Activated naive CD8-positive, alpha-beta T cell treated with anti-CD3 and anti-CD28 coated beads, Interleukin-2, amount 50 U/mL, for 24 hours (primary cell): Measurements from ENCODE around the gene LCE6A.

Experiments used
- ATAC-seq: fragments of 150-1000 bp; cut with Tn5 transposase; one replicate; pipeline ENCODE4 v1.10.0; 2021
- DNase-seq: peaks from one replicate; pipeline ENCODE4 v3.0.0; 2021
- H3K27ac Mint-ChIP-seq: one replicate; pipeline ENCODE4 v1.8.0; 2021; ENCODE audit warnings: mild to moderate bottlenecking, mixed read lengths
- H3K27me3 Mint-ChIP-seq: one replicate; pipeline ENCODE4 v1.8.0; 2021; ENCODE audit warnings: mixed read lengths
- H3K36me3 Mint-ChIP-seq: one replicate; pipeline ENCODE4 v1.8.0; 2021; ENCODE audit warnings: low read depth, mixed read lengths
- H3K4me1 Mint-ChIP-seq: one replicate; pipeline ENCODE4 v1.8.0; 2021; ENCODE audit warnings: mixed read lengths
- H3K4me3 Mint-ChIP-seq: one replicate; pipeline ENCODE4 v1.8.0; 2021; ENCODE audit warnings: mild to moderate bottlenecking, moderate library complexity, mixed read lengths
- H3K9me3 Mint-ChIP-seq: one replicate; pipeline ENCODE4 v1.8.0; 2021; ENCODE audit warnings: mixed read lengths

LCE6A gene

GRCh38 chr1:152861374-152861773, 18.7 kb downstream of the LCE6A start:
- Mint-ChIP-seq H3K4me3 (no peak overlapping the region), H3K27me3 (peaks cover 11% of the 10 kb centered on the region)

DNA sequence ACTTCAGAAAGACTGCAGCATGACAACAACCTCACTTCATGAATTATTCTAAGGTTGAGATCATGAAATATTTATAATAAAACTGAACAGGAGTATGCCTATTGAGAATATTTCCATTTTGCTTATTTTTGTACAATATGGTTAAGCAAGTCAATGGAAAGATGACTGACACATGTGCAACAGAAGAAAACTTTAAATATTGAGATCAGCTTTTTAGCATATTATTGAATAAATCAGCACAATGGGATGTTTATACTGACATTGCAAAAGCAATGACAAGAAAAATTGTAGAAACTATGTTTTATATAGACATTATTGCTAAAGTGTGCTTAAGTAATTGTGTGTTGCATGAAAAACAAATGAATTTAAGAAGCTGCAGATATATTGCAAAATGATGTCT, 21.8 kb downstream of the LCE6A start:
- ATAC-seq, result no peak

More at GRCh38 chr1:152861374-152861773, 18.7 kb downstream of the LCE6A start:
- H3K36me3 Mint-ChIP-seq, result no peaks in the 10 kb centered on the region
- H3K27ac Mint-ChIP-seq, result no peak overlapping the region
- H3K9me3 Mint-ChIP-seq, result no peaks in the 10 kb centered on the region
- DNase-seq (no peak), ATAC-seq (no peak)
- H3K4me1 Mint-ChIP-seq, result no peaks in the 10 kb centered on the region

DNA sequence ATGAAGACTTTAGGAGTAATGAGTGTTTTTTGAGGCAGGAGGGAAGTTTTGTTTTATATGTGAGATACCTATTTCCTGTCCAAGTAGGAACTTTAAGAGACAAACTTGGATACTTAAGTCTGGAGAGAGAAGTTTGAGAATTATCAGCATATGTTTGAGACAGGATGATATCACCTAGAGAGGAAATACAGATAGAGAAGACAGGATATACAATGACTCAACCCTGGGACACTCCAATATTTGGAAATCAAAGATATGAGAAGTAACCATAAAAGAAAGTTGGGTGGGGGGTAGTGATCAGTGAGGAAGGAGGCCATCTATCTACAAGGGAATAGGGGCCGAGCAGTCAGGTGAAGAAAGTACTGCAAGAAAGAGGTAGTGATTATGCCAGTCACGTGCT, 23.7 kb downstream of the LCE6A start:
- DNase-seq, result no peak
- H3K27me3 Mint-ChIP-seq, result peaks cover 1% of the 10 kb centered on the region
- H3K27ac Mint-ChIP-seq, result no peak overlapping the region
- no peaks in the 10 kb centered on the region for H3K4me1 Mint-ChIP-seq
- H3K36me3 Mint-ChIP-seq, result no peaks in the 10 kb centered on the region
- no peak overlapping the region for H3K4me3 Mint-ChIP-seq
- no peak for ATAC-seq
- no peaks in the 10 kb centered on the region for H3K9me3 Mint-ChIP-seq

More for the DNA sequence above, 21.8 kb downstream of the LCE6A start:
- Mint-ChIP-seq H3K4me1 (no peaks in the 10 kb centered on the region), H3K27ac (no peak overlapping the region), H3K27me3 (peaks cover 4% of the 10 kb centered on the region), H3K9me3 (no peaks in the 10 kb centered on the region), H3K36me3 (no peaks in the 10 kb centered on the region), H3K4me3 (no peak overlapping the region)
- DNase-seq, result no peak

GRCh38 chr1:152869808-152870419, 27.3 kb downstream of the LCE6A start:
- no peaks in the 10 kb centered on the region for H3K4me1 Mint-ChIP-seq
- peaks cover 5% of the 10 kb centered on the region for H3K27me3 Mint-ChIP-seq
- H3K4me3 Mint-ChIP-seq, result no peak overlapping the region
- no peak overlapping the region for H3K27ac Mint-ChIP-seq
- no peaks in the 10 kb centered on the region for H3K9me3 Mint-ChIP-seq
- ATAC-seq (no peak), DNase-seq (peak; percentile 63)
- no peaks in the 10 kb centered on the region for H3K36me3 Mint-ChIP-seq

GRCh38 chr1:152870831-152871730, 28.4 kb downstream of the LCE6A start:
- Mint-ChIP-seq H3K36me3 (no peaks in the 10 kb centered on the region), H3K9me3 (no peaks in the 10 kb centered on the region), H3K27ac (no peak overlapping the region), H3K4me3 (no peak overlapping the region), H3K27me3 (peaks cover 14% of the 10 kb centered on the region), H3K4me1 (no peaks in the 10 kb centered on the region)
- ATAC-seq, result no peak
- DNase-seq, result no peak

- no peaks in the 10 kb centered on the region for H3K36me3 Mint-ChIP-seq
- H3K4me3 Mint-ChIP-seq, result no peak overlapping the region
Observed at GRCh38 chr1:152871731-152872126, 29.1 kb downstream of the LCE6A start.

DNA sequence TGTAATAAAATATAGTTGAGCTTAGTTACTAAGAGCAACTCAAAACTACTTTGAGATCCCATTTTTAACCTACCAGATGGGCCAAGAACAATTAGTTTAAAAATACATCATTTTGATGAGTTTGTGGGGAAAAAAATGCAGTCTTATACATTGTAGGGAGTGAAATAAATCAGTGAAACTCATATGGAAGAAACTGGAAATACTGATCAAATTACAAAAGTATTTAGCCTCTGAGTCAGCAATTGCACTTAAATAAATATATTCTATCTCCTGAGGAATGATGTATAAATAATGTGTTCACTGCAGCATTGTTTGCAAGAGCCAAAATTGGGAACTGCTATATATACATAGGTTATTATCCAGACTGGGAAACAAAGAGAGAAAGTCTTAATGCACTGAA, 30.8 kb downstream of the LCE6A start:
- Mint-ChIP-seq H3K4me3 (no peak overlapping the region), H3K27me3 (peaks cover 22% of the 10 kb centered on the region), H3K36me3 (no peaks in the 10 kb centered on the region), H3K9me3 (no peaks in the 10 kb centered on the region), H3K27ac (no peak overlapping the region), H3K4me1 (no peaks in the 10 kb centered on the region)
- DNase-seq, result no peak
- ATAC-seq, result no peak

More at GRCh38 chr1:152871731-152872126, 29.1 kb downstream of the LCE6A start:
- H3K9me3 Mint-ChIP-seq, result no peaks in the 10 kb centered on the region
- H3K27ac Mint-ChIP-seq, result no peak overlapping the region
- H3K4me1 Mint-ChIP-seq, result no peaks in the 10 kb centered on the region
- ATAC-seq, result no peak
- DNase-seq, result no peak
- H3K27me3 Mint-ChIP-seq, result peaks cover 14% of the 10 kb centered on the region

GRCh38 chr1:152876827-152877226, 34.2 kb downstream of the LCE6A start:
- H3K27me3 Mint-ChIP-seq, result peaks cover 27% of the 10 kb centered on the region
- no peak overlapping the region for H3K4me3 Mint-ChIP-seq
- H3K36me3 Mint-ChIP-seq, result no peaks in the 10 kb centered on the region
- no peak for DNase-seq
- no peaks in the 10 kb centered on the region for H3K9me3 Mint-ChIP-seq
- ATAC-seq, result no peak
- no peak overlapping the region for H3K27ac Mint-ChIP-seq
- no peaks in the 10 kb centered on the region for H3K4me1 Mint-ChIP-seq

DNA sequence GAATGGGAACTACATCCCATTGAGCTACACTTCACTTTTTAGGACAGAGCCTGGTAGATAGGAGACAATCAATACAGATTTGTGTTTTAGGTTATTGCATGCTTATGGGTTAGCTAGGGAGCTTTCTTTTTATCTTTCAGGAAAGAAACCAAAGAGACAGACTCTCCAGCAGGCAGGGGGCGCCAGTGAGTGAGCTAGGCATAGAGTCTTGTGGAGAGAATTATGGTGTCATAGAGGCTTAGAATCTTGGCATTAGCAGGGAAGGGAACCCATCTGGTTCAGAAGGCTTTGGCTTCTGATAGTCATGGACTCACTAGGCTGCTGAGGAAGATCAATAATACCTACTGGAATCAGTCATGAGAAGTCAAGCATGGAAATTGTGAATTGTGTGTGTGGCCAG, 35.4 kb downstream of the LCE6A start, which contains the start of gene SMCP:
TSS of gene SMCP (plus strand) at position 281 of the 400 bp plus-strand sequence. CDS start 6,101 bp downstream, outside the sequence.
- peak; percentile 33 for DNase-seq
- H3K27ac Mint-ChIP-seq, result no peak within 1 kb of the TSS

DNA sequence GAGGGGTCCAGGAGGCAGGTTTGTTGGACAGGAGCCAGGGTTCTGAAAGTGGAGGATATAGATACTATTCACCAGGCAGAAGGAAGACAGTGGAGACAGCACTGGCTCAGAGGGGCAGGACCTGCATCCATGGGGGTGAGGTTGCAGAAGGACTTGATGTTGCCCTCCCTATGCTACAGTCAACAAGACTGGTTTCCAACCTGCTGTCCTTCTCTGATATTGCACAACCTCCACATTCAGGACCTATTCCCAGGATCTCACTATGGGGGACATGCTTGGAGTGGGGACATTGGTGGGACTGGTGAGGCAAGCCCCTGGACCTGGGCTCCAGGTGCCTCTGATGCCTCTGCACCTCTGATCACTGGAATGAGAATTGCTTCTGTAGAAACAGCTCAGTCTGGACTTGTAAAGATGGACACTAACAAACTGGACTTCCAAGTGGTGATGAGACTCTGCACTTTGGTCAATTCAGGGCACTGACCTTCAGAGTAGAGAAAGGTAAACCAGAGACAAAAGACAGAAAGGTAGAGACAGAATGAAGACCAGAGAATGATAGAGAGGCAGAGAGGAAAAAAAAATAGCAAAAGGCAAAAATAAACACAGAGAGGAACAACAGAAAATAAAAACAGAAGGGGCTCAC, 37.0 kb downstream of the LCE6A start:
- ATAC-seq (no peak), DNase-seq (no peak)
- peaks cover 23% of the 10 kb centered on the region for H3K27me3 Mint-ChIP-seq
- no peak overlapping the region for H3K4me3 Mint-ChIP-seq
- H3K36me3 Mint-ChIP-seq, result no peaks in the 10 kb centered on the region
- no peaks in the 10 kb centered on the region for H3K9me3 Mint-ChIP-seq
- no peak overlapping the region for H3K27ac Mint-ChIP-seq
- no peaks in the 10 kb centered on the region for H3K4me1 Mint-ChIP-seq

More for the DNA sequence above, 35.4 kb downstream of the LCE6A start, which contains the start of gene SMCP:
- Mint-ChIP-seq H3K27me3 (peaks cover 23% of the 10 kb centered on the region), H3K36me3 (no peaks in the 10 kb centered on the region), H3K9me3 (no peaks in the 10 kb centered on the region), H3K4me3 (no peak within 1 kb of the TSS), H3K4me1 (no peaks in the 10 kb centered on the region)
- ATAC-seq, result no peak

GRCh38 chr1:152880316-152880715, 37.7 kb downstream of the LCE6A start:
- H3K4me3 Mint-ChIP-seq, result no peak overlapping the region
- H3K27ac Mint-ChIP-seq, result no peak overlapping the region
- no peak for ATAC-seq
- no peak for DNase-seq
- H3K27me3 Mint-ChIP-seq, result peaks cover 20% of the 10 kb centered on the region
- no peaks in the 10 kb centered on the region for H3K4me1 Mint-ChIP-seq
- H3K9me3 Mint-ChIP-seq, result no peaks in the 10 kb centered on the region
- no peaks in the 10 kb centered on the region for H3K36me3 Mint-ChIP-seq

DNA sequence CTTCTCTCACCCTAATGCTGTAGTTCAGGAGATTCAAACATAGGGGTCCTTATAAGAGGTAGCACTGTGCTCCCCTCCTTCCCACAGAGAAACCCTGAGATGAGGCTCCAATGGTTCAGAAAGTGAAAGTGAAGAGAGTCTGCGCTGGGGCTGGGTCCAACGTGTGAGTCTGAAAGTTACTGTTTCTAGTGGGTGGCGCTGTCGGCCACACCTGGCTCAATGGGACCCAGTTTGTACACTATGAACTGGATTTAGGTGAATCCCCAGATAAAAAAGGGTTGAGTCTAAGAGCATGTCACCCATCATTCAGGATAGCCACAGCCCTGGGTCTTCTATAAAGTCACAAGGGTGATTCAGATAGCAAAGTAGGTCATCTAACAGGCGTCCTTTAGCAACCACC, 38.3 kb downstream of the LCE6A start:
- no peak for ATAC-seq
- H3K36me3 Mint-ChIP-seq, result no peaks in the 10 kb centered on the region
- no peaks in the 10 kb centered on the region for H3K9me3 Mint-ChIP-seq
- H3K27ac Mint-ChIP-seq, result no peak overlapping the region
- no peaks in the 10 kb centered on the region for H3K4me1 Mint-ChIP-seq
- H3K27me3 Mint-ChIP-seq, result peaks cover 15% of the 10 kb centered on the region
- H3K4me3 Mint-ChIP-seq, result no peak overlapping the region
- no peak for DNase-seq

DNA sequence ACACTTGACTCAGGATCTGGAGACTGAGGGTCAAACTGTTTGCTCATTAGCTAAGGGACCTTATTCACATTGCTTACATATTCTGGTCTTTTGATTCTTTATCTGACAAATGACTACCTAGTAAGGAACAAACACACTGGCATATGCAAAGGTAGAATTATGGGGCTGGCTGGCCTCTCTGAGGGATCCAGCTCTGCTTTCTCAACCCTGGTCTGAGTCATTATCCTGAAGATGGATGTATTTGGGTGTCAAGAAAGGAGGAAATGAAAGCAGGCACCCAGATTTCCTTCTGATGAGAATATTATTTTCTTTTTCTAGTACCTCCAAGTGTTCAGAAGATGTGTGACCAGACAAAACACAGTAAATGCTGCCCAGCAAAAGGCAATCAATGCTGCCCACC, 41.4 kb downstream of the LCE6A start:
- DNase-seq (no peak), ATAC-seq (no peak)
- H3K4me3 Mint-ChIP-seq, result no peak overlapping the region
- H3K9me3 Mint-ChIP-seq, result no peaks in the 10 kb centered on the region
- no peaks in the 10 kb centered on the region for H3K36me3 Mint-ChIP-seq
- no peaks in the 10 kb centered on the region for H3K4me1 Mint-ChIP-seq
- no peak overlapping the region for H3K27ac Mint-ChIP-seq
- peaks cover 6% of the 10 kb centered on the region for H3K27me3 Mint-ChIP-seq

DNA sequence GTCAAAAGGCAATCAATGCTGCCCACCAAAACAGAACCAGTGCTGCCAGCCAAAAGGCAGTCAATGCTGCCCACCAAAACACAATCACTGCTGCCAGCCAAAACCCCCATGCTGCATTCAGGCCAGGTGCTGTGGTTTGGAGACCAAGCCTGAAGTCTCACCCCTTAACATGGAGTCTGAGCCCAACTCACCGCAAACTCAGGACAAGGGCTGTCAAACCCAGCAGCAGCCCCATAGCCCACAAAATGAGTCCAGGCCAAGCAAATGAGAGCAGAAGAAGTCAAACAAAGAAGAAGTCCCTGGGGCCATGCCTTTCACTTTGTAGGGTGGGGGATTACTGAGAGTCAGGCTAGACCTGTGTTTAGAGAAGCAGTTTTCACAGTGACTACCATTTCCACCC, 41.9 kb downstream of the LCE6A start:
- DNase-seq (no peak), ATAC-seq (no peak)
- Mint-ChIP-seq H3K4me1 (no peaks in the 10 kb centered on the region), H3K27ac (no peak overlapping the region), H3K27me3 (peaks cover 5% of the 10 kb centered on the region), H3K36me3 (no peaks in the 10 kb centered on the region), H3K9me3 (no peaks in the 10 kb centered on the region), H3K4me3 (no peak overlapping the region)
